Upper lobe of right lung (tissue), 1 donor: Measurements from ENCODE around the gene ABR. TPM values are rescaled to one million over a fixed set of nuclear protein-coding genes. Genes with fewer than 3 reads are reported as not detected.
"Not testable (repeated sequence)": the region's sequence is repeated elsewhere in the genome, so short reads cannot be mapped to it uniquely, and the experiment has no call there.

Experiments used
- ATAC-seq: fragments of 200-7000 bp; cut with Tn5 transposase; one replicate; pipeline ENCODE4 v1.9.1; 2020; ENCODE audit warnings: mild to moderate bottlenecking, moderate library complexity
- DNase-seq: peaks from one replicate; pipeline ENCODE4 v3.0.0-alpha.2; 2020
- H3K27ac ChIP-seq: fragments of 200-600 bp; one replicate; pipeline ENCODE4 v1.8.0; 2022
- H3K27me3 ChIP-seq: fragments of 200-600 bp; one replicate; pipeline ENCODE4 v1.8.0; 2022; ENCODE audit warnings: mild to moderate bottlenecking
- H3K36me3 ChIP-seq: fragments of 200-600 bp; one replicate; pipeline ENCODE4 v1.8.0; 2022
- H3K4me1 ChIP-seq: fragments of 200-600 bp; one replicate; pipeline ENCODE4 v1.8.0; 2022
- H3K4me3 ChIP-seq: fragments of 200-600 bp; one replicate; pipeline ENCODE4 v1.8.0; 2022; ENCODE audit warnings: mild to moderate bottlenecking
- H3K9me3 ChIP-seq: fragments of 200-600 bp; one replicate; pipeline ENCODE4 v1.8.0; 2022
- intact Hi-C: fragments of 100-400 bp; cut with DNase I; formaldehyde crosslinking; loops from one replicate; pipeline ENCODE4 v1.11.0; 2022
- total RNA-seq: library from RNA; stranded (reverse); fragmentation: NEBNext Ultra II Directional; extraction: Animal tissue kit (Norgen Biotek cat#: 25700); gene quantifications from one replicate; pipeline ENCODE4 v1.2.1, GENCODE V29; 2021
- TF ChIP-seq, protein P1 (sequence below): fragments of 200-600 bp; IDR thresholded peaks from one replicate; pipeline ENCODE4 v1.8.0; 2022; ENCODE audit warnings: antibody characterized with exemption
- donor health status: DM: no; HTN: yes; CAD: no; lungs with severe emphysema.

Gene ABR
- total RNA-seq, 1 donor from 2014 or later, result 185 TPM

GRCh38 chr17:1134634-1135324 lies 45.0 kb downstream of the ABR start:
- intact Hi-C loops, result no loop called here

GRCh38 chr17:1130191-1130590 lies 49.6 kb downstream of the ABR start:
- intact Hi-C loops, result no loop called here
- H3K9me3 ChIP-seq, result no peaks in the 10 kb centered on the region
- H3K4me3 ChIP-seq, result no peak overlapping the region
- no peaks in the 10 kb centered on the region for H3K36me3 ChIP-seq
- no peaks in the 10 kb centered on the region for H3K4me1 ChIP-seq
- DNase-seq, result no peak
- no peaks in the 10 kb centered on the region for H3K27me3 ChIP-seq
- TF ChIP-seq, protein P1, sequence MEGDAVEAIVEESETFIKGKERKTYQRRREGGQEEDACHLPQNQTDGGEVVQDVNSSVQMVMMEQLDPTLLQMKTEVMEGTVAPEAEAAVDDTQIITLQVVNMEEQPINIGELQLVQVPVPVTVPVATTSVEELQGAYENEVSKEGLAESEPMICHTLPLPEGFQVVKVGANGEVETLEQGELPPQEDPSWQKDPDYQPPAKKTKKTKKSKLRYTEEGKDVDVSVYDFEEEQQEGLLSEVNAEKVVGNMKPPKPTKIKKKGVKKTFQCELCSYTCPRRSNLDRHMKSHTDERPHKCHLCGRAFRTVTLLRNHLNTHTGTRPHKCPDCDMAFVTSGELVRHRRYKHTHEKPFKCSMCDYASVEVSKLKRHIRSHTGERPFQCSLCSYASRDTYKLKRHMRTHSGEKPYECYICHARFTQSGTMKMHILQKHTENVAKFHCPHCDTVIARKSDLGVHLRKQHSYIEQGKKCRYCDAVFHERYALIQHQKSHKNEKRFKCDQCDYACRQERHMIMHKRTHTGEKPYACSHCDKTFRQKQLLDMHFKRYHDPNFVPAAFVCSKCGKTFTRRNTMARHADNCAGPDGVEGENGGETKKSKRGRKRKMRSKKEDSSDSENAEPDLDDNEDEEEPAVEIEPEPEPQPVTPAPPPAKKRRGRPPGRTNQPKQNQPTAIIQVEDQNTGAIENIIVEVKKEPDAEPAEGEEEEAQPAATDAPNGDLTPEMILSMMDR, result no peak
- ATAC-seq, result no peak
- no peak overlapping the region for H3K27ac ChIP-seq

More at GRCh38 chr17:1134634-1135324, 45.0 kb downstream of the ABR start:
- ATAC-seq, result peak; percentile 45
- H3K27ac ChIP-seq, result no peak overlapping the region
- no peaks in the 10 kb centered on the region for H3K9me3 ChIP-seq
- H3K27me3 ChIP-seq, result no peaks in the 10 kb centered on the region
- no peak for DNase-seq
- no peak overlapping the region for H3K4me3 ChIP-seq
- TF ChIP-seq, protein P1, result no peak
- no peaks in the 10 kb centered on the region for H3K4me1 ChIP-seq
- no peaks in the 10 kb centered on the region for H3K36me3 ChIP-seq

DNA sequence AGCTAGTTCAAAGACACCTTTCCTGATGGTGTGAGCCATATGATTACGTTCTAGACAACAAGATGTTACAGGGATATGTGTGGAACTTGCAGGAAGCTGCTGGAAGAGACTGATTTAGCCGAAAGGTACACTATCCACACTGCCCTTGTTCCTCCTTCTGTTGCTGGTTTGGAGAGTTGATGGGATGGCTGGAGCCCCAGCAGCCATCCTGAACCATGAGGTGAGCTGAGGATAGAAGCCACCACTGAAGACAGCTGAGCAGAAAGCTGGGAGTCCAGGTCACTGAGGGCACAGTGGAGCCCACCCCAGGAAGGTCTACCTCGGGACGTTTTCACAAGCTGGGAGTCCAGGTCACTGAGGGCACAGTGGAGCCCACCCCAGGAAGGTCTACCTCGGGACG lies 51.3 kb downstream of the ABR start:
- ATAC-seq, H3K36me3 ChIP-seq, H3K27ac ChIP-seq, H3K27me3 ChIP-seq, H3K4me3 ChIP-seq, DNase-seq, H3K4me1 ChIP-seq, intact Hi-C loops, H3K9me3 ChIP-seq: not testable (repeated sequence)

DNA sequence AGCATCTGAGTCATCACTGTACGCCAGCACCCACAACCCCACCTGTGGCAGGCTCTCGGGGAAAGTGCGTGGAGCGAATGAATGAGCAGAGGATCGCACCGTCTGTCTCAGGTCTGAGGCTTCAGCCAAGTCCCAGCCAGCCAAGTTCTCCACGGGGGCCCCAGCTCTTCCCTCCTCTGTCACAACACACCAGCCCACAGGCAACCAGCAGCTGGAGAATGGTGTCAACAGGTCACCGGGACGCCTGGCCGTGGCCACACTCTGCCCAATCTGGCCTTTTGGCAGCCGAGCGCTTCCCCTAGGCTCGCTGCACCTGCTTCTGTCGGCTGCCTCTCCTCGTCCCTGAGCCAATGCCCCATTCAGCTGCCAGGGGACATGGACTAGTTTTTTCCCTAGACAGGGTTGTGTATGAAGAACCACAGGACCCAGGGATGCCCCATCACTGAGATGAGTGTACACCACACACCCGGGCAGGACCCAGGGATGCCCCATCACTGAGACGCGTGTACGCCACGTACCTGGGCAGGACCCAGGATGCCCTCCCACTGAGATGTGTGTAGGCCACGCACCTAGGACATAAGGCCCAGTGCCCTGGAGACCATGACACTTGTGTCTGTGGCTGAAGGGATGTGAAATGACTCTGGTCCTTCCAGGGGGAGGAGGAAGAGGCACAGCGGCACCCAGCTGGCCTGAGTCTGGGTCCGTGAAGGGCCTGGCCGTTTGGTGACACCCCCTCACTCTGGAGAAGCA lies 52.8 kb downstream of the ABR start:
- no peak for ATAC-seq
- Histone ChIP-seq H3K27me3 (no peaks in the 10 kb centered on the region), H3K4me1 (peaks cover 16% of the 10 kb centered on the region), H3K36me3 (no peaks in the 10 kb centered on the region), H3K9me3 (no peaks in the 10 kb centered on the region), H3K27ac (no peak overlapping the region), H3K4me3 (no peak overlapping the region)
- TF ChIP-seq, protein P1, result no peak
- DNase-seq, result no peak
- intact Hi-C loops, result no loop called here

DNA sequence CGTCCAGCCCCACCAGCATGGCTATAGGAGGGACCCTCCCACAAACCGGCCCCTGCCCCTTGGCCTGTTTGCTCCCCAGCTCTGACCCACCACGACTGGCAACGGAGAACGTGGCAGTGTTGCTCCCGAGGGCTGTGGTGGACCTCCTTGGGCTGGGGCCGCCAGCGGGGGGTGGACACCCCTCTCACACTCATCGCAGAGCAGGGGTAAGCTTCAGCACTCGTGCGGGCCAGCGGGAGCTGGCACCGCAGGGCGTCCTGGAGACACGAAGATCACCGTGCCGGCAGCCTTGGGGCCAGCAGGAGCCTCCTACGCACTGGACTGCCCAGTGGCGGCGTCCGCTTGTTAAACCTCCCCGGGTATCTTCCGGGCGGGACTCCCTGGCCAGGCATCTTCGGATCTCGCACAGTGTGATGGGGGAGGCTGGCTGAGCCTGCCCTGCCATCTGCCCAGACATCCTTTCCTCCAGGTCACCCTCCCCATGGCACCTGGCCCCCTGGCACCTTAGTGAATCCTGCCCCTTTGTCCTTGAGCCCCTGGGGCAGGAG lies 53.5 kb downstream of the ABR start:
- Histone ChIP-seq H3K4me1 (peaks cover 18% of the 10 kb centered on the region), H3K27me3 (no peaks in the 10 kb centered on the region), H3K4me3 (no peak overlapping the region), H3K36me3 (no peaks in the 10 kb centered on the region), H3K27ac (no peak overlapping the region), H3K9me3 (no peaks in the 10 kb centered on the region)
- TF ChIP-seq, protein P1, result no peak
- ATAC-seq (no peak), DNase-seq (no peak)
- intact Hi-C loops, result no loop called here

- DNase-seq (no peak), ATAC-seq (no peak)
- intact Hi-C loops, result no loop called here
- no peak overlapping the region for H3K4me3 ChIP-seq
- H3K27ac ChIP-seq, result no peak overlapping the region
- H3K9me3 ChIP-seq, result no peaks in the 10 kb centered on the region
- TF ChIP-seq, protein P1, result no peak
- peaks cover 18% of the 10 kb centered on the region for H3K4me1 ChIP-seq
- H3K27me3 ChIP-seq, result no peaks in the 10 kb centered on the region
- no peaks in the 10 kb centered on the region for H3K36me3 ChIP-seq
Measured at GRCh38 chr17:1125788-1126145, 54.0 kb downstream of the ABR start.
